Effector CD4-positive, alpha-beta T cell (primary cell): Measurements from ENCODE around the gene ZNF831.

Experiments used
- DNase-seq: peaks from one replicate; pipeline ENCODE4 v3.0.0-alpha.2; 2020

Gene ZNF831

GRCh38 chr20:59157961-59158541, 5.6 kb upstream of the ZNF831 start:
- DNase-seq = no peak

- DNase-seq = no peak
Observed at GRCh38 chr20:59158673-59159072, 4.9 kb upstream of the ZNF831 start.

GRCh38 chr20:59159091-59159490, 4.5 kb upstream of the ZNF831 start:
- DNase-seq = no peak

- peak; percentile 77 for DNase-seq
Observed at GRCh38 chr20:59159493-59160376, 3.9 kb upstream of the ZNF831 start.

- DNase-seq = no peak
Observed at GRCh38 chr20:59160389-59161115, 3.1 kb upstream of the ZNF831 start.

- no peak for DNase-seq
Observed at GRCh38 chr20:59161721-59162120, 1.9 kb upstream of the ZNF831 start.

GRCh38 chr20:59164686-59165391, 1.2 kb downstream of the ZNF831 start:
- no peak for DNase-seq

GRCh38 chr20:59165396-59165795, 1.8 kb downstream of the ZNF831 start:
- DNase-seq = no peak

GRCh38 chr20:59165891-59166709, 2.5 kb downstream of the ZNF831 start:
- DNase-seq = peak; percentile 39

- no peak for DNase-seq
Observed at GRCh38 chr20:59170406-59171349, 7.1 kb downstream of the ZNF831 start.

GRCh38 chr20:59171986-59172385, 8.4 kb downstream of the ZNF831 start:
- DNase-seq = no peak

GRCh38 chr20:59173938-59174491, 10.4 kb downstream of the ZNF831 start:
- no peak for DNase-seq

GRCh38 chr20:59175002-59175401, 11.4 kb downstream of the ZNF831 start:
- no peak for DNase-seq

- DNase-seq = no peak
Observed at GRCh38 chr20:59175861-59176260, 12.2 kb downstream of the ZNF831 start.

GRCh38 chr20:59176812-59177211, 13.2 kb downstream of the ZNF831 start:
- no peak for DNase-seq

GRCh38 chr20:59177266-59178250, 13.9 kb downstream of the ZNF831 start:
- no peak for DNase-seq

- no peak for DNase-seq
Observed at GRCh38 chr20:59178983-59179595, 15.5 kb downstream of the ZNF831 start.

- DNase-seq = no peak
Observed at GRCh38 chr20:59179988-59180387, 16.4 kb downstream of the ZNF831 start.

GRCh38 chr20:59181936-59182335, 18.3 kb downstream of the ZNF831 start:
- DNase-seq = no peak
